ENCODE measurements around the gene BDH1. TPM values are rescaled to one million over a fixed set of nuclear protein-coding genes. Genes with fewer than 3 reads are reported as not detected.
A peak's percentile ranks its signal among the peaks of the same experiment; 100 is the strongest.

Gene BDH1
- total RNA-seq, 1 donor from 2014 or later = 7.2 TPM

DNA sequence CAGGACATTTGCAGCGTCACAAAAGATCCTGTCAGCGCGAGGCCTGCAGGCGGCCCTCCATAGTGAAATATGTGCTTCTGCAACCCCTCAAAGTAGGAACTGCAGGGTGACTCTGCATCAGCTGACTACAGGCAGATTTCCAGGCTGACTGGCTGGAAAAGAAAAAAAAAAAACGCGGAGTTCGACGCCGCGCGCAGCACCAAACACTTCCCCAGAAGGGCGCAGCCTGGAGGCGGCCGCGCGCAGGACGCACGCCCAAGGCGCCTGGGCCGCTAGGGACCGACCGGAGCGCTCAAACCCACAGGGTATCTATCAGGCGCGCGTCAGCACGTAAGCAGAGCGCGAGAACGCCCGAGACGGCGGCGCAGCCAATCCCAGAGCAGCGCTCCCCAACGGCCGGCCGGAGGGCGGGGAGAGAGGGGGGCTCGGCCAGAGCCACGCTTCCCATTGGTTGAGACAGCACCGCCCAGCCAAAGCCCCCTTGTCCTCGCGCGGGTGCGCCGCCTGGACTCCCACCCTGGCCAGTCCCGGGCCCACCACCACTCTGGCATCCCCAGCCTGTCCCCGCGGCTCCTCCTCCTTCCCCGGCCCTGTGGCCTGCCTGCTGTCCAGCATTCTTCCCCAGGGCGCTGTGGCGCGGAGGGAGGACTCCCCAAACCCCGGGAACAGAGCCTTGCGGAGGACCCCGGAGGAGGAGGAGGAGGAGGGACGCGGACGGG lies 1.0 kb downstream of the BDH1 start:
- H3K4me3 ChIP-seq (ENCODE audit: low read depth, low read length) = peak overlapping the region; percentile 86
- TF ChIP-seq, protein P1, sequence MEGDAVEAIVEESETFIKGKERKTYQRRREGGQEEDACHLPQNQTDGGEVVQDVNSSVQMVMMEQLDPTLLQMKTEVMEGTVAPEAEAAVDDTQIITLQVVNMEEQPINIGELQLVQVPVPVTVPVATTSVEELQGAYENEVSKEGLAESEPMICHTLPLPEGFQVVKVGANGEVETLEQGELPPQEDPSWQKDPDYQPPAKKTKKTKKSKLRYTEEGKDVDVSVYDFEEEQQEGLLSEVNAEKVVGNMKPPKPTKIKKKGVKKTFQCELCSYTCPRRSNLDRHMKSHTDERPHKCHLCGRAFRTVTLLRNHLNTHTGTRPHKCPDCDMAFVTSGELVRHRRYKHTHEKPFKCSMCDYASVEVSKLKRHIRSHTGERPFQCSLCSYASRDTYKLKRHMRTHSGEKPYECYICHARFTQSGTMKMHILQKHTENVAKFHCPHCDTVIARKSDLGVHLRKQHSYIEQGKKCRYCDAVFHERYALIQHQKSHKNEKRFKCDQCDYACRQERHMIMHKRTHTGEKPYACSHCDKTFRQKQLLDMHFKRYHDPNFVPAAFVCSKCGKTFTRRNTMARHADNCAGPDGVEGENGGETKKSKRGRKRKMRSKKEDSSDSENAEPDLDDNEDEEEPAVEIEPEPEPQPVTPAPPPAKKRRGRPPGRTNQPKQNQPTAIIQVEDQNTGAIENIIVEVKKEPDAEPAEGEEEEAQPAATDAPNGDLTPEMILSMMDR (conservative IDR thresholded peaks at IDR 0.05; ENCODE audit: low read depth, low read length) = peak; percentile 57
- peak; percentile 60 for DNase-seq (ENCODE audit: low read depth)

DNA sequence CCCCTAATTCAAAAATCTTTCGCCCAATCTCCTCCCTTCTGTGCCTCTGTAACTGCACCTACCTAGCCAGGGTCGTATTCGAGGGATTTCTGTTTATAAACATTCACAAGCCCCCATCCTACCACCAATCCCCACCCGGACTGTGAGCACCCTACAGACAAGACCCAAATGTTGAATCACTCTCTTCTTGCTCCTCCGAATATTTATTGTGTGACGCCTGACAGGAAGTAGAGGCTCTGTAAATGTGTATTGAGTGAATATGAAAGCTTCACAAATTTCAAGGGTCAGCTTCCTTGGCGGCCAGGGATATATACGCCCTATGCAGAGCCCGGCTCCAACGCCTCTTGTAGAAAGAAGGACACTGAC lies 1.6 kb downstream of the BDH1 start:
- TF ChIP-seq, protein P1 (conservative IDR thresholded peaks at IDR 0.05; ENCODE audit: low read depth, low read length) = no peak
- no peak for DNase-seq (ENCODE audit: low read depth)
- H3K4me3 ChIP-seq (ENCODE audit: low read depth, low read length) = peak overlapping the region; percentile 86

DNA sequence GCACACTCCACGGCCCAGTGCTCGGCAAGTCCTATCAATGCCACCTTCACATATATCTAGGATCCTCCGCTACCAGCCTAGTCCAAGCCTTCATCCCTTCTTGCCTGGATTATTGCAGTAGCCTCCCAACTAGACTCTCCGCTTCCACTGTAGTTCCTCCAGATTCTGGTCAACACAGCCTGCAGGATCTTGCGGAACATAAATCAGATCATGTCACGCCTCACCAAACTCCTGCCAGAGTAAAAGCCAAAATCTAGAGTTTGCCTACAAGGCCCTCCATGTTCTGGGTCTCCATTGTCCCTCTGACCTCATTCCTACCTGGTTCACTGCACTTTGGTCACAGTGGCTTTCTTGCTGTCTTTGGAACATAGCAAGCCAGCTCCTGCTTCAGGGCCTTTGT lies 3.6 kb downstream of the BDH1 start:
- no peak for DNase-seq (ENCODE audit: low read depth)
- H3K4me3 ChIP-seq (ENCODE audit: low read depth, low read length) = no peak overlapping the region
- TF ChIP-seq, protein P1 (conservative IDR thresholded peaks at IDR 0.05; ENCODE audit: low read depth, low read length) = no peak

DNA sequence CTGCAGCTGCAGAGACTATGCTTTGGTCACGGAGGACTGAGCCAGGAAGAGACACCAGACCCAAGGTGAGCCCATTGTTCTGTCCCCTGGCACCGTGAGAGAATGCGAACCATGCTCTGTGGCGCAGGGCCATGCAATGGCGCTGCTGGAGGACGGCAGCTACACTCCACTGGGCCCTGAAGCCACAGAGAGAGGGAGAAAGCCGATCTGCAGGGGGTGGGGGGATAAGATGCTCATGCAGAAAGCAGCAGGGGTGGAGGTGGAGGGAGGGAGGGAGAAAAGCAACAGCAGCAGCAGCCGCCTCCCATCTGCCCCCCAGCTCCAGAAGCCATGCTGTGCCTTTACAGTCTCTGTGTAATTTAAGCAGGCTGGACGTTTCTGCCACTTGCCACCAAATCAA lies 5.3 kb downstream of the BDH1 start:
- TF ChIP-seq, protein P1 (conservative IDR thresholded peaks at IDR 0.05; ENCODE audit: low read depth, low read length) = no peak
- H3K4me3 ChIP-seq (ENCODE audit: low read depth, low read length) = no peak overlapping the region
- DNase-seq (ENCODE audit: low read depth) = no peak

DNA sequence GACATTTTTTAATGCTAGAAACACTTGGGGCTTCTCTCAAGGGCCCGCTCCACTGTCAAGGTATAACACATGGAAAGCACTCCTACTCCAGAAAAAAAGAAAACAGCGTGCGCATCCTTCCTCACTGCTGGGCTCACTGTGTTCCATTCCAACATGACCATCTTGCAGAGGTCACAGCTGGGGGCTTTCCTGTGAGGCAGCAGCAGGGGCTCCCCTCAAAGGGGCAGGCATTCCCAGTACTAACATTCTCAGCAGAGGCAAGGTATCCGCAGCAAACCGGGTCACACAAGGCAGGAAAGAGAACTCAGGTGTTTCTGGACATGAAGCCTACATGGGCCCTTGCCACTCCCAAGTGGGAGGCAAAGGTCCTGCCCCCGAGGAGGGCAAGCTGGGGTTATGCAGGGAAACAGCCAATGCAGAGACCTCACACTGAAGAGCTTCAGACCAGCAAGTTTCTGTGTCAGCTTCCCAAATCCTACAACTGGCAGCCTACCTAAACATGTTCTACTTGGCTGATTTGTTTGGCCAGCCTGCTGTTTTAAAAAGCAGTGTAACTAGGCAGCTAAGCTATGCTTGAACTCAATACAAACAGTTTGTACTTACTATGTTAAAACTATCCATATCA lies 6.4 kb downstream of the BDH1 start:
- no peak for DNase-seq (ENCODE audit: low read depth)
- TF ChIP-seq, protein P1 (conservative IDR thresholded peaks at IDR 0.05; ENCODE audit: low read depth, low read length) = no peak
- no peak overlapping the region for H3K4me3 ChIP-seq (ENCODE audit: low read depth, low read length)

DNA sequence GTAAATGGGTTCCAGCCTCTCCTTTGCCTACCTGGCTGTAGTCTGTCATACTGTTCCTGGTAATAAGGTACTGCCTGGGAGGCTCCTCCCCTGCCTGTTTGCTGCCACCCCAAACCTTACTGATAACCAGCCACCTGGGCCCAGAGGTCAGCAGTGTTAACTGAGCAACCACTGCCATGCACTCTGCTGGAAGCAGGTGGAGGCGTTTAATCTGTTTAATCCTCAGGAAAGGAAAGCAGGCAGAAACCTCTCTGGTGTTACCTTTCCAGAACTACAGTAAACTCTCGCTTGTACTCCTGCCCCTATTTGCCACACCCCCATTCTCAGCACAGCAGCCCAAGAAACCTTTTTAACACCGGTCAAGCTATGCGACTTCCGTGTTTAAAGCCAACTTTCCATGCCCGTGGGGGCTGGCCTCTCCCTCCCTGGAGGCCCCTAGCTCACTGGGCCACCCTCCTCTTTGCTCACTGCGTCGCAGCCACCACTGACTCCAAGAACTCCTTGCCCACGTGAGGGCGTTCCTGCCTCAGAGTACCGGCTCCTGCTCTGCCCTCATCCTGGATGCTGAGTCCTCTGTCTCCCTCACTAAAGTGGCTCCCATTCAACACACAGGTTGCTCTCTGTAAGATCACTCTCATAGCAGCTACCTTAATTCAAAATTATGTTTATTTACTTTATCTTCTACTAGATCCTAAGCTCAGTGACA lies 8.3 kb downstream of the BDH1 start:
- DNase-seq (ENCODE audit: low read depth) = no peak

More for the DNA sequence above, 8.3 kb downstream of the BDH1 start:
- H3K4me3 ChIP-seq (ENCODE audit: low read depth, low read length) = no peak overlapping the region
- TF ChIP-seq, protein P1 (conservative IDR thresholded peaks at IDR 0.05; ENCODE audit: low read depth, low read length) = peak; percentile 13

All from epithelial cell of proximal tubule (primary cell).